ENCODE measurements around the gene NCOR1.
"Not testable (repeated sequence)": the region's sequence is repeated elsewhere in the genome, so short reads cannot be mapped to it uniquely, and the experiment has no call there.

The NCOR1 gene

GRCh38 chr17:16081507-16082087 lies 133.7 kb downstream of the NCOR1 start:
- peaks cover 88% of the 10 kb centered on the region for H3K36me3 ChIP-seq
- H3K27ac ChIP-seq = no peak overlapping the region
- TF ChIP-seq Cebpa-rat (IDR thresholded peaks at IDR 0.05) = no peak

GRCh38 chr17:16080366-16080765 lies 135.0 kb downstream of the NCOR1 start:
- Histone ChIP-seq H3K27me3 (no peaks in the 10 kb centered on the region), H4K20me1 (peaks cover 6% of the 10 kb centered on the region; the same call in 1 of the 2 replicates), H3K36me3 (peaks cover 87% of the 10 kb centered on the region), H3K4me3 (no peak overlapping the region), H3K4me2 (no peak overlapping the region), H3K9me3 (no peaks in the 10 kb centered on the region), H3K27ac (no peak overlapping the region), H3K4me1 (no peaks in the 10 kb centered on the region), H3K9ac (no peak overlapping the region)
- no peak for TF ChIP-seq Cebpa-rat (IDR thresholded peaks at IDR 0.05)

More at GRCh38 chr17:16081507-16082087, 133.7 kb downstream of the NCOR1 start:
- no peaks in the 10 kb centered on the region for H3K9me3 ChIP-seq
- H3K4me1 ChIP-seq = no peaks in the 10 kb centered on the region
- H4K20me1 ChIP-seq = no peaks in the 10 kb centered on the region
- no peak overlapping the region for H3K4me2 ChIP-seq
- no peak overlapping the region for H3K4me3 ChIP-seq
- no peaks in the 10 kb centered on the region for H3K27me3 ChIP-seq
- H3K9ac ChIP-seq = no peak overlapping the region

GRCh38 chr17:16075949-16076348 lies 139.4 kb downstream of the NCOR1 start:
- Histone ChIP-seq H3K27ac (no peak overlapping the region), H3K9me3 (no peaks in the 10 kb centered on the region), H4K20me1 (peaks cover 15% of the 10 kb centered on the region), H3K36me3 (peaks cover 89% of the 10 kb centered on the region), H3K9ac (no peak overlapping the region), H3K4me2 (no peak overlapping the region), H3K4me3 (no peak overlapping the region), H3K27me3 (no peaks in the 10 kb centered on the region), H3K4me1 (no peaks in the 10 kb centered on the region)
- peak; percentile 67; the same call in 1 of the 2 replicates for TF ChIP-seq Cebpa-rat (IDR thresholded peaks at IDR 0.05)

- Histone ChIP-seq H3K9ac (no peak overlapping the region), H3K4me1 (no peaks in the 10 kb centered on the region), H3K4me2 (no peak overlapping the region), H3K27ac (no peak overlapping the region), H3K4me3 (no peak overlapping the region), H4K20me1 (peaks cover 15% of the 10 kb centered on the region), H3K36me3 (peaks cover 92% of the 10 kb centered on the region), H3K9me3 (no peaks in the 10 kb centered on the region), H3K27me3 (no peaks in the 10 kb centered on the region)
- no peak for TF ChIP-seq Cebpa-rat (IDR thresholded peaks at IDR 0.05)
These were observed 140.9 kb downstream of the NCOR1 start for GRCh38 chr17:16074423-16074822.

GRCh38 chr17:16073845-16074244 lies 141.5 kb downstream of the NCOR1 start:
- Histone ChIP-seq H3K9me3 (no peaks in the 10 kb centered on the region), H4K20me1 (peaks cover 15% of the 10 kb centered on the region), H3K9ac (no peak overlapping the region), H3K27ac (no peak overlapping the region), H3K27me3 (no peaks in the 10 kb centered on the region), H3K4me2 (no peak overlapping the region), H3K4me3 (no peak overlapping the region), H3K36me3 (peaks cover 92% of the 10 kb centered on the region), H3K4me1 (no peaks in the 10 kb centered on the region)
- TF ChIP-seq Cebpa-rat (IDR thresholded peaks at IDR 0.05) = no peak

GRCh38 chr17:16072031-16072430 lies 143.3 kb downstream of the NCOR1 start:
- peaks cover 96% of the 10 kb centered on the region for H3K36me3 ChIP-seq
- TF ChIP-seq Cebpa-rat (IDR thresholded peaks at IDR 0.05) = no peak
- H3K9ac ChIP-seq = no peak overlapping the region
- no peaks in the 10 kb centered on the region for H3K27me3 ChIP-seq
- peaks cover 15% of the 10 kb centered on the region for H4K20me1 ChIP-seq
- no peak overlapping the region for H3K27ac ChIP-seq
- no peak overlapping the region for H3K4me2 ChIP-seq
- no peaks in the 10 kb centered on the region for H3K4me1 ChIP-seq
- no peaks in the 10 kb centered on the region for H3K9me3 ChIP-seq
- no peak overlapping the region for H3K4me3 ChIP-seq

GRCh38 chr17:16068323-16068722 lies 147.0 kb downstream of the NCOR1 start:
- Histone ChIP-seq H3K4me2 (no peak overlapping the region), H3K36me3 (peaks cover 97% of the 10 kb centered on the region), H3K27ac (no peak overlapping the region), H4K20me1 (no peaks in the 10 kb centered on the region; the same call in 1 of the 2 replicates), H3K9ac (no peak overlapping the region), H3K4me1 (no peaks in the 10 kb centered on the region), H3K4me3 (no peak overlapping the region), H3K27me3 (no peaks in the 10 kb centered on the region), H3K9me3 (no peaks in the 10 kb centered on the region)
- TF ChIP-seq Cebpa-rat (IDR thresholded peaks at IDR 0.05) = no peak

GRCh38 chr17:16066125-16066524 lies 149.2 kb downstream of the NCOR1 start:
- H3K27ac ChIP-seq = no peak overlapping the region
- H3K4me2 ChIP-seq = no peak overlapping the region
- no peaks in the 10 kb centered on the region for H3K4me1 ChIP-seq
- H4K20me1 ChIP-seq = peaks cover 9% of the 10 kb centered on the region
- no peak overlapping the region for H3K9ac ChIP-seq
- H3K27me3 ChIP-seq = no peaks in the 10 kb centered on the region
- peaks cover 99% of the 10 kb centered on the region for H3K36me3 ChIP-seq
- no peaks in the 10 kb centered on the region for H3K9me3 ChIP-seq
- TF ChIP-seq Cebpa-rat (IDR thresholded peaks at IDR 0.05) = no peak
- H3K4me3 ChIP-seq = no peak overlapping the region

- no peaks in the 10 kb centered on the region for H3K9me3 ChIP-seq
- peaks cover 23% of the 10 kb centered on the region for H4K20me1 ChIP-seq
- no peaks in the 10 kb centered on the region for H3K4me1 ChIP-seq
- H3K36me3 ChIP-seq = peaks cover 99% of the 10 kb centered on the region
- H3K9ac ChIP-seq = no peak overlapping the region
- no peaks in the 10 kb centered on the region for H3K27me3 ChIP-seq
- TF ChIP-seq Cebpa-rat (IDR thresholded peaks at IDR 0.05) = no peak
- no peak overlapping the region for H3K4me2 ChIP-seq
- H3K27ac ChIP-seq = no peak overlapping the region
- no peak overlapping the region for H3K4me3 ChIP-seq
These were observed 153.7 kb downstream of the NCOR1 start for GRCh38 chr17:16061631-16062030.

GRCh38 chr17:16055139-16055538 lies 160.2 kb downstream of the NCOR1 start:
- not testable (repeated sequence) for H3K9me3 ChIP-seq, H3K4me2 ChIP-seq, H3K27me3 ChIP-seq, H3K4me1 ChIP-seq, H3K9ac ChIP-seq, H3K27ac ChIP-seq, H3K4me3 ChIP-seq
- H3K36me3 ChIP-seq = peaks cover 100% of the 10 kb centered on the region
- H4K20me1 ChIP-seq = peaks cover 42% of the 10 kb centered on the region

- H3K4me2 ChIP-seq = no peak overlapping the region
- H3K4me1 ChIP-seq = no peaks in the 10 kb centered on the region
- H3K4me3 ChIP-seq = no peak overlapping the region
- H3K9me3 ChIP-seq = no peaks in the 10 kb centered on the region; the same call in 1 of the 2 replicates
- peaks cover 100% of the 10 kb centered on the region for H3K36me3 ChIP-seq
- no peak overlapping the region for H3K9ac ChIP-seq
- H3K27ac ChIP-seq = no peak overlapping the region
- no peak for TF ChIP-seq Cebpa-rat (IDR thresholded peaks at IDR 0.05)
- H3K27me3 ChIP-seq = no peaks in the 10 kb centered on the region
- peaks cover 54% of the 10 kb centered on the region for H4K20me1 ChIP-seq
These were observed 162.8 kb downstream of the NCOR1 start for GRCh38 chr17:16052486-16052885.

Measured in BLaER1 (cell line).